Gastrocnemius medialis (tissue), 4 donors: ENCODE measurements around the gene OOSP2. TPM values are rescaled to one million over a fixed set of nuclear protein-coding genes. Genes with fewer than 3 reads are reported as not detected.

Source experiments
- ATAC-seq, 2 donors: fragments of 150-250 bp; one replicate each; pipeline ENCODE4 v1.9.1; 2016
- DNase-seq, 2 donors: peaks; one replicate each; pipeline ENCODE4 v3.0.0-alpha.2; 2019
- H3K27ac ChIP-seq, 4 donors: fragments of 200-600 bp; sonication (generic); 1 replicate in 1 of 4; 2 replicates in 3 of 4; pipeline ENCODE4 v1.5.1; 2016 to 2018; ENCODE audit warnings: mild to moderate bottlenecking in 2 of 4, moderate library complexity in 1 of 4
- H3K27me3 ChIP-seq, 3 donors: fragments of 200-600 bp; sonication (generic) in 2 of 3; 1 replicate in 1 of 3; 2 replicates in 2 of 3; pipeline versions ENCODE4 v1.5.1 to v1.6.0; 2016 to 2019; ENCODE audit warnings: mild to moderate bottlenecking in 1 of 3, moderate library complexity in 1 of 3
- H3K36me3 ChIP-seq, 2 donors: fragments of 200-600 bp; sonication (generic) in 1 of 2; one replicate each; pipeline ENCODE4 v1.5.1; 2017 to 2018
- H3K4me1 ChIP-seq, 2 donors: fragments of 200-600 bp; sonication (generic) in 1 of 2; one replicate each; pipeline ENCODE4 v1.5.1; 2016 to 2017; ENCODE audit warnings: mild to moderate bottlenecking in 2 of 2
- H3K4me3 ChIP-seq, 4 donors: fragments of 200-600 bp; sonication (generic) in 3 of 4; 1 replicate in 1 of 4; 2 replicates in 3 of 4; pipeline ENCODE4 v1.5.1; 2016 to 2019; ENCODE audit warnings: mild to moderate bottlenecking in 2 of 4
- H3K9me3 ChIP-seq, 3 donors: fragments of 200-600 bp; sonication (generic) in 2 of 3; 1 replicate in 1 of 3; 2 replicates in 2 of 3; pipeline ENCODE4 v1.5.1; 2016 to 2019
- POLR2A ChIP-seq, 2 donors: fragments of 450-650 bp; IDR thresholded peaks; one replicate each; pipeline ENCODE4 v1.6.1; 2017; ENCODE audit warnings: antibody characterized with exemption in 2 of 2, mild to moderate bottlenecking in 2 of 2, moderate library complexity in 2 of 2
- in situ Hi-C, 4 donors: fragments of 200-750 bp; cut with MboI; loops; one replicate each; pipeline versions ENCODE4 v1.15.0 to v1.8.0; 2017; ENCODE audit warnings: low sequenced_read_pairs in 4 of 4
- intact Hi-C: fragments of 100-400 bp; cut with DNase I; formaldehyde crosslinking; loops from one replicate; pipeline ENCODE4 v1.15.1; 2023; ENCODE audit warnings: low total_unique reads
- total RNA-seq, 4 donors: library from RNA; depleted of rRNA; stranded (reverse); fragments of >200 nt; gene quantifications; one replicate each; pipeline versions ENCODE4 v1.1.0 to v1.2.3, GENCODE V29; 2016
- TF ChIP-seq, protein P1 (sequence below), 5 experiments: fragments of 450-650 bp in 3 of 5; fragments of 200-600 bp in 2 of 5; sonication (generic) in 2 of 5; IDR thresholded peaks in 4 of 5; conservative IDR thresholded peaks in 1 of 5; 1 replicate in 4 of 5; 2 replicates in 1 of 5; pipeline ENCODE4 v1.5.1; 2016 to 2019; ENCODE audit warnings: antibody characterized with exemption in 5 of 5, mild to moderate bottlenecking in 3 of 5, moderate library complexity in 3 of 5

The OOSP2 gene
- total RNA-seq, 4 donors from 2014 or later, result not detected

DNA sequence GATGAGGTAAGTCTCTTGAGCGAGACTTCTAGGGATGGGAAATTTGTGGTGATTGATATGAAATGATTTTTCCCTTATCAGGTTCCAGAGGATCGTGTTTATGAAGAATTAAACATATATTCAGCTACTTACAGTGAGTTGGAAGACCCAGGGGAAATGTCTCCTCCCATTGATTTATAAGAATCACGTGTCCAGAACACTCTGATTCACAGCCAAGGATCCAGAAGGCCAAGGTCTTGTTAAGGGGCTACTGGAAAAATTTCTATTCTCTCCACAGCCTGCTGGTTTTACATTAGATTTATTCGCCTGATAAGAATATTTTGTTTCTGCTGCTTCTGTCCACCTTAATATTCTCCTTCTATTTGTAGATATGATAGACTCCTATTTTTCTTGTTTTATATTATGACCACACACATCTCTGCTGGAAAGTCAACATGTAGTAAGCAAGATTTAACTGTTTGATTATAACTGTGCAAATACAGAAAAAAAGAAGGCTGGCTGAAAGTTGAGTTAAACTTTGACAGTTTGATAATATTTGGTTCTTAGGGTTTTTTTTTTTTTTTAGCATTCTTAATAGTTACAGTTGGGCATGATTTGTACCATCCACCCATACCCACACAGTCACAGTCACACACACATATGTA is 55.4 kb downstream of the OOSP2 start:
- intact Hi-C loops, result no loop called here
- Histone ChIP-seq H3K4me3 (no peak overlapping the region), H3K27me3 (no peaks in the 10 kb centered on the region)

DNA sequence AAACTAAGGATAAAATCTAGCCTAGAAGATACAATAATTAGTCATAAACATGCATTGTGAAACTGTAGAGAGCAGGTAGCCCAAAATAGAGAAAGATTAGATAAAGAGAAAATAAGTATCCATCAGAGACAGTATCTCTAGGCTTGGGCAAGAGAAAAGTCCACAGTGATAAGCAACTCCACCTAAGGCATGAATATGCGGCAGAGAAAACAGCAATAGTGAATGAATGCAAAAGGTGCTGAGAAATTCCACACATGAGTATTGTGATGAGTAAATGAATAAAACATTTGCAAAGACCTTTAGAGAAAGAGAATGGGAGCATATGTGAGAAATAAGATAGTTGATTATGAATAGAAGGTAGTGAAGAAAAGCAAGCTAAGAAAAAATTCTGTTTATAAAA is 57.0 kb downstream of the OOSP2 start:
- Histone ChIP-seq H3K4me3 (no peak overlapping the region), H3K27ac (no peak overlapping the region), H3K9me3 (no peaks in the 10 kb centered on the region), H3K27me3 (no peaks in the 10 kb centered on the region), H3K4me1 (no peaks in the 10 kb centered on the region), H3K36me3 (no peaks in the 10 kb centered on the region)
- DNase-seq (no peak), ATAC-seq (no peak)
- intact Hi-C loops, result no loop called here
- TF ChIP-seq, protein P1, sequence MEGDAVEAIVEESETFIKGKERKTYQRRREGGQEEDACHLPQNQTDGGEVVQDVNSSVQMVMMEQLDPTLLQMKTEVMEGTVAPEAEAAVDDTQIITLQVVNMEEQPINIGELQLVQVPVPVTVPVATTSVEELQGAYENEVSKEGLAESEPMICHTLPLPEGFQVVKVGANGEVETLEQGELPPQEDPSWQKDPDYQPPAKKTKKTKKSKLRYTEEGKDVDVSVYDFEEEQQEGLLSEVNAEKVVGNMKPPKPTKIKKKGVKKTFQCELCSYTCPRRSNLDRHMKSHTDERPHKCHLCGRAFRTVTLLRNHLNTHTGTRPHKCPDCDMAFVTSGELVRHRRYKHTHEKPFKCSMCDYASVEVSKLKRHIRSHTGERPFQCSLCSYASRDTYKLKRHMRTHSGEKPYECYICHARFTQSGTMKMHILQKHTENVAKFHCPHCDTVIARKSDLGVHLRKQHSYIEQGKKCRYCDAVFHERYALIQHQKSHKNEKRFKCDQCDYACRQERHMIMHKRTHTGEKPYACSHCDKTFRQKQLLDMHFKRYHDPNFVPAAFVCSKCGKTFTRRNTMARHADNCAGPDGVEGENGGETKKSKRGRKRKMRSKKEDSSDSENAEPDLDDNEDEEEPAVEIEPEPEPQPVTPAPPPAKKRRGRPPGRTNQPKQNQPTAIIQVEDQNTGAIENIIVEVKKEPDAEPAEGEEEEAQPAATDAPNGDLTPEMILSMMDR (IDR thresholded peaks at IDR 0.05 in 4 of 5, conservative IDR thresholded peaks at IDR 0.05 in 1 of 5), result no peak
- TF ChIP-seq POLR2A (IDR thresholded peaks at IDR 0.05), result no peak
- in situ Hi-C loops, result loop anchor here in 1 of 4 donors (25.0 kb wide), 1 partner anchor 90 kb away; the partner anchor contains the start of gene MS4A6A

More for the DNA sequence above, 55.4 kb downstream of the OOSP2 start:
- DNase-seq, result no peak
- ATAC-seq, result no peak
- Histone ChIP-seq H3K36me3 (no peaks in the 10 kb centered on the region), H3K9me3 (no peaks in the 10 kb centered on the region), H3K27ac (no peak overlapping the region), H3K4me1 (no peaks in the 10 kb centered on the region)
- TF ChIP-seq, protein P1 (IDR thresholded peaks at IDR 0.05 in 4 of 5, conservative IDR thresholded peaks at IDR 0.05 in 1 of 5), result no peak
- no peak for TF ChIP-seq POLR2A (IDR thresholded peaks at IDR 0.05)
- in situ Hi-C loops, result loop anchor here in 1 of 4 donors (25.0 kb wide), 1 partner anchor 92 kb away; the partner anchor contains the start of gene MS4A6A

Other genes with a start within 250 kb of the OOSP2 start
- 10 to 100 TPM; 33.7 to 78.2 (median 38.3) TPM for gene MRPL16, start 229.6 kb upstream of the OOSP2 start, total RNA-seq
- gene CBLIF, start 194.9 kb upstream of the OOSP2 start, total RNA-seq, result not detected
- gene TCN1, start 173.9 kb upstream of the OOSP2 start, total RNA-seq, result not detected
- not detected for gene OOSP3, start 161.6 kb upstream of the OOSP2 start, total RNA-seq
- gene OOSP1, start 102.0 kb upstream of the OOSP2 start, total RNA-seq, result not detected
- not detected for gene OOSP4A, start 76.4 kb upstream of the OOSP2 start, total RNA-seq
- not detected for gene OOSP4B, start 23.2 kb upstream of the OOSP2 start, total RNA-seq
- not detected for gene MS4A3, start 16.3 kb downstream of the OOSP2 start, total RNA-seq
- gene MS4A2, start 48.3 kb downstream of the OOSP2 start, total RNA-seq, result under 1 TPM in 1 of 4 donors, not detected in 3; 0.39 TPM
- gene MS4A6A, start 142.7 kb downstream of the OOSP2 start, total RNA-seq, result 10 to 100 TPM in 3 of 4 donors, 1 to 10 TPM in 1; 4.6 to 26.6 (median 18.8) TPM
- gene MS4A4E, start 202.7 kb downstream of the OOSP2 start, total RNA-seq, result 1 to 10 TPM in 1 of 4 donors, not detected in 3; 2.8 TPM
- 10 to 100 TPM in 1 of 4 donors, 1 to 10 TPM in 3; 5.8 to 15.6 (median 8.4) TPM for gene MS4A4A, start 240.3 kb downstream of the OOSP2 start, total RNA-seq